B cell (primary cell): ENCODE results near the gene GLIS1.

ENCODE experiments used
- EZH2 ChIP-seq: IDR thresholded peaks from 2 replicates; pipeline ENCODE4 v1.6.1; 2012; ENCODE audit warnings: borderline replicate concordance, low read depth, mild to moderate bottlenecking, moderate library complexity, low read length; ENCODE audit not compliant: insufficient read depth, poor library complexity, severe bottlenecking
- TF ChIP-seq, protein P1 (sequence below): fragments of 200-600 bp; IDR thresholded peaks from one replicate; pipeline ENCODE4 v1.8.0; 2022; ENCODE audit warnings: antibody characterized with exemption, mild to moderate bottlenecking

DNA sequence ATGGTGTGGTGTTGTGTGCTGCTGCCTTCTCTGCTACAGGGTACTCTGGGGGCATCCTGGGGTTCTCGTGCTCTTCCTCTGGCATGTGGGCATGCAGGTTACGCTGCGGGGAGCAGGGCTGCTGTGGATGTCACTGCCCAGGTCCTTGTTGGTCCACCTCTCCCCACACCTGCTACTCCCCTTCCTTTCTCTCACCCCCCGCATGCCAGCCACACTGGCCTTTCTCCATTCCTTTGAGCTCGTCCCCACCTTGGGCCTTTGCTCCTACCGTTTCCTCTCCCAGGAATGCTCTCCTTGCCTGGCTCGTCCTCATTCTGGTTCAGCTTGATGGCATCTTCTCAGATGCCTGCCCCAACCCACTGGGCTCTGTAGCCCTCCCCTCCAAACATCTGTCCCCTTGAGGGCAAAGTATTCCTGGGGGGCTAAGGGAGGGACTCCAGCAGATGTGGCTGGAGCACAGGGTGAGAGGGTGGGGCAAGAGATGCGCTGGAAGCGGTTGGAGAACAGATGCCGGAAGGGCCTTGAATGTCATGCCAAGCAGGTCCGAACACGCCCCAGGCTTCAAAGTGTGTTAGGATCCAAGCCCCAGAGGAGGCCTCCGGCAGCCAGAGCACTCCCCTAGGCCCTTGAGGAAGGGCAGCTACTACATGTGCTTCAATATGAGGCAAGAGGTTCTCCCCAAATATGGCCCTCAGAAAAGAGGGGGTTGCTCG lies 256.4 kb downstream of the GLIS1 start:
- TF ChIP-seq, protein P1, sequence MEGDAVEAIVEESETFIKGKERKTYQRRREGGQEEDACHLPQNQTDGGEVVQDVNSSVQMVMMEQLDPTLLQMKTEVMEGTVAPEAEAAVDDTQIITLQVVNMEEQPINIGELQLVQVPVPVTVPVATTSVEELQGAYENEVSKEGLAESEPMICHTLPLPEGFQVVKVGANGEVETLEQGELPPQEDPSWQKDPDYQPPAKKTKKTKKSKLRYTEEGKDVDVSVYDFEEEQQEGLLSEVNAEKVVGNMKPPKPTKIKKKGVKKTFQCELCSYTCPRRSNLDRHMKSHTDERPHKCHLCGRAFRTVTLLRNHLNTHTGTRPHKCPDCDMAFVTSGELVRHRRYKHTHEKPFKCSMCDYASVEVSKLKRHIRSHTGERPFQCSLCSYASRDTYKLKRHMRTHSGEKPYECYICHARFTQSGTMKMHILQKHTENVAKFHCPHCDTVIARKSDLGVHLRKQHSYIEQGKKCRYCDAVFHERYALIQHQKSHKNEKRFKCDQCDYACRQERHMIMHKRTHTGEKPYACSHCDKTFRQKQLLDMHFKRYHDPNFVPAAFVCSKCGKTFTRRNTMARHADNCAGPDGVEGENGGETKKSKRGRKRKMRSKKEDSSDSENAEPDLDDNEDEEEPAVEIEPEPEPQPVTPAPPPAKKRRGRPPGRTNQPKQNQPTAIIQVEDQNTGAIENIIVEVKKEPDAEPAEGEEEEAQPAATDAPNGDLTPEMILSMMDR = no peak
- no peak for TF ChIP-seq EZH2
